GM10266 (cell line): ENCODE results near the gene PDLIM3.

Experiments
- DNase-seq: peaks from one replicate; pipeline ENCODE4 v3.0.0; 2012; ENCODE audit errors: extremely low spot score
- TF ChIP-seq, protein P1 (sequence below): IDR thresholded peaks from 2 replicates; pipeline ENCODE4 v1.5.1; 2012; ENCODE audit warnings: mild to moderate bottlenecking, low read depth; ENCODE audit not compliant: control insufficient read depth, insufficient read depth; ENCODE audit errors: missing control alignments

Gene PDLIM3, protein sequence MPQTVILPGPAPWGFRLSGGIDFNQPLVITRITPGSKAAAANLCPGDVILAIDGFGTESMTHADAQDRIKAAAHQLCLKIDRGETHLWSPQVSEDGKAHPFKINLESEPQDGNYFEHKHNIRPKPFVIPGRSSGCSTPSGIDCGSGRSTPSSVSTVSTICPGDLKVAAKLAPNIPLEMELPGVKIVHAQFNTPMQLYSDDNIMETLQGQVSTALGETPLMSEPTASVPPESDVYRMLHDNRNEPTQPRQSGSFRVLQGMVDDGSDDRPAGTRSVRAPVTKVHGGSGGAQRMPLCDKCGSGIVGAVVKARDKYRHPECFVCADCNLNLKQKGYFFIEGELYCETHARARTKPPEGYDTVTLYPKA

DNA sequence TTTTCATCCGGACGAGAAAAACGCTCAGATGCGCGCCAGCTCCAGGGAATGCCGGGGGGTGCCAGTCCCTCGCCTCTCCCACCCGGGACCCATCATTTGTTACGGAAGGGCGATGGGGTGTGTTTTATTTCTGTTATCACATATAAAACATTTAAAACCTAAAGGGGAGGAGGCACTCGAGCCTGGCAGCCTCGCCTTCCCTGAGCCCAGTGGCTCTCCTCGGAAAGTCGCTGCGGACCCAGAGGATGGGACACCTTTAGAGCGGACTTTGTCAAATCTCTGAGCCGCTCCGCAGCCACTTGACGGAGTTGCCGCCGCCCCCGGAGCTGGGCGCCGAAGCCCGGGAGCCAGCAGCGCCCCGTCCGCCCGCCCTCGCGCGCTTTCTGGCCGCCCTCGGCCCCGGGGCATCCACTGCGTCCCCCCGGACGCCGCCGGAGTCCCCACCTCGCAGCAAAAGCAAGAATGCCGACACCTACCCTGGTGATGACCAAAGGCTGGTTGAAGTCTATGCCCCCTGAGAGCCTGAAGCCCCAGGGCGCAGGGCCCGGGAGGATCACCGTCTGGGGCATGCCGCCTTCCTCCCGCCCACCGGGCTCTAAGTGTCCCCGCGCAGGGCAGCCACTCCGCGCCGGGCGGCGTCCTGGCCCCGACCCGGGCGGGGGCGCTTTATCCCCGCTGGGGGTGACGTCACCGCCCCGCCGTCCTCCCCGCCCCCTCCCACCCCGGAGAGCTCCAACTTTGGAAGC is at the start of gene PDLIM3:
Gene PDLIM3 (minus strand): TSS at position 642 of the 746 bp plus-strand sequence. CDS start 73 bp downstream, at position 569.
- TF ChIP-seq, protein P1, sequence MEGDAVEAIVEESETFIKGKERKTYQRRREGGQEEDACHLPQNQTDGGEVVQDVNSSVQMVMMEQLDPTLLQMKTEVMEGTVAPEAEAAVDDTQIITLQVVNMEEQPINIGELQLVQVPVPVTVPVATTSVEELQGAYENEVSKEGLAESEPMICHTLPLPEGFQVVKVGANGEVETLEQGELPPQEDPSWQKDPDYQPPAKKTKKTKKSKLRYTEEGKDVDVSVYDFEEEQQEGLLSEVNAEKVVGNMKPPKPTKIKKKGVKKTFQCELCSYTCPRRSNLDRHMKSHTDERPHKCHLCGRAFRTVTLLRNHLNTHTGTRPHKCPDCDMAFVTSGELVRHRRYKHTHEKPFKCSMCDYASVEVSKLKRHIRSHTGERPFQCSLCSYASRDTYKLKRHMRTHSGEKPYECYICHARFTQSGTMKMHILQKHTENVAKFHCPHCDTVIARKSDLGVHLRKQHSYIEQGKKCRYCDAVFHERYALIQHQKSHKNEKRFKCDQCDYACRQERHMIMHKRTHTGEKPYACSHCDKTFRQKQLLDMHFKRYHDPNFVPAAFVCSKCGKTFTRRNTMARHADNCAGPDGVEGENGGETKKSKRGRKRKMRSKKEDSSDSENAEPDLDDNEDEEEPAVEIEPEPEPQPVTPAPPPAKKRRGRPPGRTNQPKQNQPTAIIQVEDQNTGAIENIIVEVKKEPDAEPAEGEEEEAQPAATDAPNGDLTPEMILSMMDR = no peak
- peak; percentile 67 for DNase-seq

DNA sequence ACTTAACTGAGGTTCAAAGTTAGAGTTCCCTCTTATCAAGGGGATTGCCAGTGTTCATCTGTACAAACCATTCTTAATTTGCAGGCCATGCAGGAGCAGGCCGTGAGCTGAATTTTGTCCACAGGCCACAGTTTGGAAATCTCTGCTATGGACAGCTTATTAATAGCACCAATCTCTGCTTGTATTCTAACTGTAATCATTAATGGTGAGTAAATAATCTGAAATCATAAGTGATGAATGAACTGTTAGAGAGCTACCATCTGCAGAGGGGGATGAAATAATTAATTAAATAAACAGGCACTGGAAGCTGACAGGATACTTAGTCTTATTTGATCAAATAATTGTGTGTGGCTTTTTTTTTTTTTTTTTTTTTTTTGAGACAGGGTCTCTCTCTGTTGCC is 48.5 kb upstream of the PDLIM3 start:
- DNase-seq = no peak
- TF ChIP-seq, protein P1 = no peak

DNA sequence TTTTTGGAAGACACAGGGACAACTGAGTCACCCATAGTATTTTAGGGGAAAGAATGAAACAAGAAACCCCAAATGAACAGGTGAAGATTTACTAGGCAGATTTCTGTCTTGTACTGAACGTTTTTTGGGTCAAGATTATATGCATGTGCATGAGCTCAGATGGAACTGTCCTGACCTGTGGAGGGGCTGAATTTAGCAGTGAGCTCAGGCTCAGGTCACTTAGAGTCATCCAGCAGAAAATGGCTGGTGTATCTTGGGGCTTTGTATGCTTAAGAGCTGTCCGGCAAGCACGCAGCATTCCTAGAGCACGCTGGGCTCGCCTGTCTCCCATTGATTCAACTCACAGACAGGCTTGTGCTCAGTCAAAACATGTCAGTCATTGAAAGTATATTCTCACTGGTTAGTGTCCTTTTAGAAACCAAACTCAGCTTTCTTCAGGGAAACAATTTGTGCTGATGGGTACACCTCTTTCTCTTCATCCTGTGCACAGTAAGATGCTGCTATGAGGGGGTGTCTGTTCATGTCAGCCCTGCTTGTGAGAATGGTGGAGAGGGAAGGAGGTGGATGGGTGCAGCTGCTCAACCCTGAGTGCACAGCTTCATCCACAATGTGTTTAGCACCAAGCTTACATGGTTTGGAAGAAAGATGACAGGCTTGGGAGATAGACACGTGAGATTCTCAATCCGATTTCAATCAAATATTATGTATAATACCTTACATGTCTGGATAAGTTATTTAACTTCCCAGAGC is 47.5 kb upstream of the PDLIM3 start:
- DNase-seq = no peak
- TF ChIP-seq, protein P1 = no peak

DNA sequence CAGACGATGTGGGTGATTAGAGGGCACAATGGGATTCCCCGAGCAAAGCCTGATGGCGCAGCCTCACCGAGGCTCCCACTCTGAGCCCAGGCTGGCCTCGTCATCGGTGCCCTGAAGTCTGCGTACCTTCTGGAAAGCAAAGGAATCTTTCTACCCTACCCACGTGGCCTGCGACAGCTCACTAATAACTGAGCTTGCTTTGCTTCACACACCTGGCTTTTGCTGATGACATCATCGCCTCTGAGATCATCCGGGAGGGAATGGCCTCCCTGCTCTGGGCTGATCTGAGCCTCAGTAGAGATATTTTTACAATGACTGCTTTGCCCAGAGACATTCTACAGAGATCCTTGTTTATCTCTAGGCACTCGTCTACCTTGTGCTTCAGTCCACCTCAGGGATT is 45.4 kb upstream of the PDLIM3 start:
- TF ChIP-seq, protein P1 = no peak
- no peak for DNase-seq

DNA sequence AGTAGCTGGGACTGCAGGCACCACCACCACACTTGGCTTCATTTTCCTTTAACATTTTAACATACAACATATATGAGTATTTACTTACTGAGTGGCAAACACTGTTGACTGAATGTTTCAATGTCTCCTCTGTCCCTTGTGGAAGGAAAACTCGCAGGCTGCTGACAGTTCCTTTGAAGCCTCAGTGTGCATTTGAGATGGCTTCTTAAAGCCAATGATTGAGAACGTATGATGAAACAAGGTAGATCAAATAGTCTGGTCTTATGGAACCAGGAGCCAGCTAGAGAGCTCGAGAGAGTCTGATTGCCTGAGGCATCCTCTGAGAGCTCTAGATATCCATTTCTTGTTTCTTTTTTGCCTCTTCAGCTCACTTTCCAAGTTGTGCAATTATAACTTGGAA is 43.0 kb upstream of the PDLIM3 start:
- TF ChIP-seq, protein P1 = no peak
- DNase-seq = no peak

DNA sequence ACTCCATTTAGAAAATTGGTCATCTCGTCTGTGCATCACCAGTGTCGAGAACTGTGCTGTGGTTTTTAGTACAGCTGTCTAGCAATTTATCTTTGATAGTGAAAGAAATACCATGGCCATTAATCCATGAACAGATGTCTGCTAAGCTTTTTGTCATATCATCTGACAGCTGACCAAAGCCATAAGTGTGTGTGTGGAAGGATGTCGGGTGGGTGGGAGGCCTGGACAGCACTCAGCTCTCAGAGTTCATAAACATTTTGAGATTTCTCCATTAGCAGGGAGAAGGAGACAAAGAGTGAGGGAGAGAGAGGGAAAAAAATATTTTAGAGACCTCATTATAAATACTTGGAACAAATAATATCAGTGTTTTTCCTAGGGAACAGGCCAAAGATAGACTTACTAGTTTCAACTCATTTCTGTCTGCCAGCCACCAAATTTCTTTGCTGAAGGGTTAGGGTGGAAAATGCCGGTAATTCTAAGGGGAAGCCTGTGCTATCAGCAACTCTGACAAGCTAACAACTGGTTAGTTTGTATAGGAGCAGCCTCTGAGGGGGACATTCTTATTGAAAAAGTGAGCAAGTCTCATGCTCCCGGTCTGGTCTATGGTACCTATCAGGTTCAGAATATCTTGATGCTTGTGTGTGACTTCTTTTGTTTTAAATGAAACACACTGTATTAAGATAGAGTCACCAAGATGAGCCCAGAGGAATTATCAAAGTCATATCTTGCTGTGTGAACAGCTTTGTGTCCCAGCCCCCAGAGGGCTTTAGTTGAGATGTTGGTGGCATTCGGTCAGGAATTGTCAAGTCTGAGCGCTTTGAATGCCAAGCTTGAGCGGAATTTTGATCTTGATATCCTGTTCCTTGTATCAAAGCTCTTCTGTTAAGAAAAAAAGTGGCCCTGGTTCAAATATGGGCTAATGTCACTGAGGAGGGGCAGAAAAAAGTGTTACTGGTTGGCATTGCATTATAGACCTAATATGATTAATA is 41.9 kb upstream of the PDLIM3 start:
- DNase-seq = no peak
- TF ChIP-seq, protein P1 = no peak
